SK-N-DZ (cell line): Measurements from ENCODE around the gene PIGN. TPM values are rescaled to one million over a fixed set of nuclear protein-coding genes. Genes with fewer than 3 reads are reported as not detected.

ENCODE experiments used
- DNase-seq: peaks from one replicate; pipeline ENCODE4 v3.0.0-alpha.2; 2015; ENCODE audit warnings: low spot score
- polyA plus RNA-seq, 2 experiments: library from polyadenylated mRNA; depleted of rRNA; stranded (reverse); fragments of >200 nt; gene quantifications; 2 replicates each; pipeline ENCODE4 v1.2.3, GENCODE V29; 2014

Gene PIGN
- polyA plus RNA-seq (2014; cell fraction: cytosol; rRNA removed), result 10.8 and 13.3 TPM in 2 replicates
- 6.9 and 8.7 TPM in 2 replicates for polyA plus RNA-seq (2014; cell fraction: nucleus; rRNA removed)

- DNase-seq, result peak; percentile 97
These were observed at the start of gene PIGN, which contains the start of gene RELCH for GRCh38 chr18:62186774-62187542. PIGN (minus strand) TSS chr18:62187056; CDS start chr18:62161353, 25,703 bp downstream. RELCH (plus strand) TSS chr18:62187255; CDS start chr18:62187506, 251 bp downstream.

- DNase-seq, result no peak
These were observed 49.4 kb upstream of the PIGN start for GRCh38 chr18:62236252-62236651.

GRCh38 chr18:62226047-62226446, 39.2 kb upstream of the PIGN start:
- DNase-seq, result no peak

- no peak for DNase-seq
These were observed 37.4 kb upstream of the PIGN start for GRCh38 chr18:62224229-62224628.

GRCh38 chr18:62214790-62215189, 27.9 kb upstream of the PIGN start:
- no peak for DNase-seq

- DNase-seq, result no peak
These were observed 24.5 kb upstream of the PIGN start for GRCh38 chr18:62211325-62211828.

- DNase-seq, result no peak
These were observed 23.3 kb upstream of the PIGN start for GRCh38 chr18:62210138-62210537.

- DNase-seq, result no peak
These were observed 22.2 kb upstream of the PIGN start for GRCh38 chr18:62209046-62209445.

- DNase-seq, result no peak
These were observed 19.7 kb upstream of the PIGN start for GRCh38 chr18:62206593-62206992.

GRCh38 chr18:62205824-62206223, 19.0 kb upstream of the PIGN start:
- DNase-seq, result no peak

- no peak for DNase-seq
These were observed 15.0 kb upstream of the PIGN start for GRCh38 chr18:62201870-62202269.

- no peak for DNase-seq
These were observed 13.5 kb upstream of the PIGN start for GRCh38 chr18:62200121-62200914.

- no peak for DNase-seq
These were observed 12.8 kb upstream of the PIGN start for GRCh38 chr18:62199629-62200028.

- no peak for DNase-seq
These were observed 11.4 kb upstream of the PIGN start for GRCh38 chr18:62198259-62198658.

- DNase-seq, result no peak
These were observed 10.1 kb upstream of the PIGN start for GRCh38 chr18:62196980-62197379.

GRCh38 chr18:62196079-62196478, 9.2 kb upstream of the PIGN start:
- DNase-seq, result no peak

- DNase-seq, result no peak
These were observed 2.4 kb upstream of the PIGN start for GRCh38 chr18:62189208-62189607.

GRCh38 chr18:62187543-62188510, 971 bp upstream of the PIGN start:
- peak; percentile 16 for DNase-seq

- DNase-seq, result peak; percentile 72
These were observed 420 bp downstream of the PIGN start for GRCh38 chr18:62186499-62186773.

GRCh38 chr18:62183578-62184195, 3.2 kb downstream of the PIGN start:
- peak; percentile 37 for DNase-seq

- DNase-seq, result no peak
These were observed 4.6 kb downstream of the PIGN start for GRCh38 chr18:62182220-62182619.
